Keratinocyte (primary cell): ENCODE data around the gene UGT2B10.

Experiments
- EZH2 ChIP-seq: IDR thresholded peaks from one replicate; pipeline ENCODE4 v1.6.1; 2012; ENCODE audit warnings: inconsistent platforms, mild to moderate bottlenecking, low read length, moderate library complexity
- TF ChIP-seq, protein P1 (sequence below), 3 experiments: IDR thresholded peaks in 1 of 3; conservative IDR thresholded peaks in 1 of 3; optimal IDR thresholded peaks in 1 of 3; 2 replicates in 2 of 3; 3 replicates in 1 of 3; pipeline versions ENCODE3 to v1.5.1; 2011; ENCODE audit warnings: low read length in 3 of 3, mild to moderate bottlenecking in 3 of 3, moderate library complexity in 2 of 3, control low read depth in 1 of 3, inconsistent platforms in 1 of 3; ENCODE audit not compliant: insufficient read depth in 2 of 3; ENCODE audit errors: extremely low read depth in 1 of 3

DNA sequence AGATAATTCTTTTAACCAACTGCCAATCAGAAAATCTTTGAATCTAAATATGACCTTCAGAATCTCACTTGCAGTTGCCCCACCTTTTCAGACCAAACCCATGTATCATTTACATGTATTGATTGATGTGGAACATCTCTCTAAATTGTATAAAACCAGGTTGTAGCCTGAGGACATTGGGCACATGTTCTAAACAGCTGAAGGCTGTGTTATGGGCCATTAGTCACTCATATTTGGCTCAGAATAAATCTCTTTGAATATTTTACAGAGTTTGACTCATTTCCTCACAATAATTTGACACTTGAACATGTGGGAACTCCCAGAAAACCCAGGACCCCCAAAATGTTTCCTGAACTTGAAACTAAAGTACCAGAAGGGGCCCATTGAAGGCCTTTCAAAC lies 58.7 kb downstream of the UGT2B10 start:
- TF ChIP-seq, protein P1, sequence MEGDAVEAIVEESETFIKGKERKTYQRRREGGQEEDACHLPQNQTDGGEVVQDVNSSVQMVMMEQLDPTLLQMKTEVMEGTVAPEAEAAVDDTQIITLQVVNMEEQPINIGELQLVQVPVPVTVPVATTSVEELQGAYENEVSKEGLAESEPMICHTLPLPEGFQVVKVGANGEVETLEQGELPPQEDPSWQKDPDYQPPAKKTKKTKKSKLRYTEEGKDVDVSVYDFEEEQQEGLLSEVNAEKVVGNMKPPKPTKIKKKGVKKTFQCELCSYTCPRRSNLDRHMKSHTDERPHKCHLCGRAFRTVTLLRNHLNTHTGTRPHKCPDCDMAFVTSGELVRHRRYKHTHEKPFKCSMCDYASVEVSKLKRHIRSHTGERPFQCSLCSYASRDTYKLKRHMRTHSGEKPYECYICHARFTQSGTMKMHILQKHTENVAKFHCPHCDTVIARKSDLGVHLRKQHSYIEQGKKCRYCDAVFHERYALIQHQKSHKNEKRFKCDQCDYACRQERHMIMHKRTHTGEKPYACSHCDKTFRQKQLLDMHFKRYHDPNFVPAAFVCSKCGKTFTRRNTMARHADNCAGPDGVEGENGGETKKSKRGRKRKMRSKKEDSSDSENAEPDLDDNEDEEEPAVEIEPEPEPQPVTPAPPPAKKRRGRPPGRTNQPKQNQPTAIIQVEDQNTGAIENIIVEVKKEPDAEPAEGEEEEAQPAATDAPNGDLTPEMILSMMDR (optimal IDR thresholded peaks at IDR 0.05 in 1 of 3, IDR thresholded peaks at IDR 0.05 in 1 of 3, conservative IDR thresholded peaks at IDR 0.05 in 1 of 3; ENCODE audit: extremely low read depth in 1 of 3, insufficient read depth in 2 of 3, low read length in 3 of 3) = no peak
- TF ChIP-seq EZH2 = no peak
